HG02973 (cell line): ENCODE measurements around the gene SLC22A5.
"Not testable (repeated sequence)": the region's sequence is repeated elsewhere in the genome, so short reads cannot be mapped to it uniquely, and the experiment has no call there.

Source experiments
- ATAC-seq: cut with Tn5 transposase; IDR thresholded peaks from one replicate; pipeline ENCODE4 v1.9.1; 2021; ENCODE audit warnings: moderate library complexity; ENCODE audit not compliant: unreplicated experiment

SLC22A5 gene

GRCh38 chr5:132411304-132412013 lies 41.9 kb downstream of the SLC22A5 start:
- ATAC-seq: no peak

DNA sequence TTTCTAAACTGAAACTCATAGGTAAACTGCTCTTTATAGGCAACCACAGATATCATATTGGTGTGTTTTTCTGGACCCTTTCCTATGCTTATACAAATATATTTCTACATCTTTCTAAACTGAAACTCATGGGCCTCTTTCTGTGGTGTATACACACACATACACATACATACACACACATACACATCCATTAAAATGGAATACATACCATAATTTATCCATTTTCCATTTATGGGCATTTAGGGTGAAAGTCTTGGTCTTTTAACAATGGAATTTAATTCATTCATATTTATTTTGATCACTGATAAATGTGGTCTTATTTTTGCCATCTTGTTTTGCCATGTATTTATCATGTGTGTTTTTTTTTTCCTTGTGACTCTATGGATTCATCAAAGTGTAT lies 44.1 kb downstream of the SLC22A5 start:
- no peak for ATAC-seq

DNA sequence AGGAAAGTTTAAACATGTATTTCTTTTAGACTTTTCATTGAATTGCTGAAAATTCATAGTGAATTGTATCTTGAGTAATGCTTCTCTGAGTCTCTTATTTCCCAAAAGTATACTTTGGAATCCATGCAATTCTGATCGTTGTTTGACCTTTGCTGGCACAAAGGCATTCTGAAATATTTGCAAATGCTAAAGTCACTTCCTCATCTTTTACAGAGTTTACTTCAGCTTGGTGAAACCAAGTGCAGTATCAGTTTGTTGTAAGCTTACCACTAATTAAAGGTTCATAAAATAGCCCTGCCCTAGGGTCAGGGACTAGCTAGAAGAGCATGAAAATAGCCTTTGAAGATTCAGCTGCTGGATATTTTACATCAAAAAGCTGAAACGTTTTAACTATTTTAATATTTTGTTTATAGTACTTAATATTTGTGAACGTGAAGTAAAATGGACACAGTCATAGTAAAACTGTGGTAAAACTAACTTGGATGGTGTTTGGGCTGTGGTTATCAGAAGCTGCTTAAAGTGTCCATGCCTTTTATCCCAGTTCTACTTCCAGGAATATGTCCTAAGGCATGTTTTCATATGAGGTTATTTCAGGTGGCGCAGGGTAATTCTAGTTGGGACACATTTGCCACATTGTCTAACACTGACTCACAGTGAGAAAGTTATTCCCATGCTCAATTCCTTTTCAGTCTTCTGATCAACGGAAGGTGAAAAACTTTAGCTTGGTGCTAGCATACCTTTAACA lies 45.3 kb downstream of the SLC22A5 start:
- no peak for ATAC-seq

- ATAC-seq: not testable (repeated sequence)
Observed at GRCh38 chr5:132415516-132415915, 46.0 kb downstream of the SLC22A5 start.

- no peak for ATAC-seq
Observed at GRCh38 chr5:132416306-132417009, 46.9 kb downstream of the SLC22A5 start.

DNA sequence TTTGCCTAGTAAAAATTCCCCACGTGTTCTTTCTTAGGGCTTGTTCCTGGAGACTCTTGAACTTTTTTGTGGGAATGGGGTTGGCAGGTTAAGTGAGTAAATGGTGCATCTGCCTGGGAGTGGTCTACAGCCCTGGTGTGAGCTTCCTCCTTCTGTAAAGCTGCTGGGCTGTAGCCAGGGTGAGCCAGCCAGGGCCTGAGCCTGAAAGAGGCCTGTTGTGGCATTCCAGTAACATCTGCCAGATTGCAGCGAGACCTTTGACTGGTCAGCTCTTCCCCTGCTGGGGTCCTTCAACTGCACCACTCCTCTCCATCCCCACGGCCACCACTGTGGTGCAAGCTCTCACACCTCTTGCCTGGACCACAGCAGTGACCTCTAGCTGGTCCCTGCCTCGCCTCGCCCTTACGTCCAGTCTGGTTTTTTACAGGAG lies 47.5 kb downstream of the SLC22A5 start:
- ATAC-seq: no peak

GRCh38 chr5:132417461-132417860 lies 48.0 kb downstream of the SLC22A5 start:
- ATAC-seq: no peak

DNA sequence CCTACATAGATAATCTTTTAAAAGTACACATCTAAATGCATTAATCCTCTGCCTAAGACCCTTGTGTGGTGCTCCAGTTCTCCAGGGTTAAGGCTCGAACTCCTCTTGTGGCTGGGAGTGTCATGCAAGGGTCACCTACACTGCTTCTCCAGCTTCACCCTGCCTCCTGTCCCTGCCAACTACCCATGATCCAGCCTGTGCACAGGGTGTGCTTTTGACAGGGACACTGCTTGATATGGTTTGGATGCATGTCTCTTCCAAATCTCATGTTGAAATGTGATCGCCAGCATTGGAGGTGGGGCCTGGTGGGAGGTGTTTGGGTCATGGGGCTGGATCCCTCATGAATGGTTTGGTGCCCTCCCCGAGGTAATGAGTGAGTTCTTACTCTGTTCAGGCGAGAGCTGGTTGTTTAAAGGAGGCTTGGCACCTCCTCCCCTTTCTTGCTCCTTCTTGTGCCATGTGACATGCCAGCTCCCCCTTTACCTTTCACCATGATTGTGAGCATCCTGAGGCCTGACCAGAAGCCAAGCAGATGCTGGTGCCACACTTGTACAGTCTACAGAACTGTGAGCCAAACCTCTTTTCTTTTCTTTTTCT lies 48.5 kb downstream of the SLC22A5 start:
- ATAC-seq: no peak

DNA sequence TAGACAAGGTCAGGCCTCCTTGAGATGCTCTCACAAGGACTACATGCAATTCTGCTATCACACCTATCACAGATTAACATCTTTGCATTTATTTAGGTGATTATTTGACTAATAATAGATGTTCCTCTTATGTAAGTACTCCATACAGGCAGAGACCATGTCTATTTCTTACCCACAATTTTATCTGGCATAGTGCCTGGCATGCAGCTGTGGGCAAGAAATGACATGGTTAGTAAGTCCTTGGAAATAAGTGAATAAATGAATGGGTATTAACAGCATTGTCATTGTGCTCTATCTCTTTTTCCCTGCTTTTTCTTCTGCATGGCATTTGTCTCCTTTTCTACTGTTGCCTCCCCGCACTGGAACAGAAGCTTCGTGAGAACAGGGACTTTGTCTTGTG lies 49.4 kb downstream of the SLC22A5 start:
- no peak for ATAC-seq

GRCh38 chr5:132419502-132420468 lies 50.3 kb downstream of the SLC22A5 start:
- peak; percentile 33 for ATAC-seq

GRCh38 chr5:132420706-132421272 lies 51.3 kb downstream of the SLC22A5 start:
- no peak for ATAC-seq

DNA sequence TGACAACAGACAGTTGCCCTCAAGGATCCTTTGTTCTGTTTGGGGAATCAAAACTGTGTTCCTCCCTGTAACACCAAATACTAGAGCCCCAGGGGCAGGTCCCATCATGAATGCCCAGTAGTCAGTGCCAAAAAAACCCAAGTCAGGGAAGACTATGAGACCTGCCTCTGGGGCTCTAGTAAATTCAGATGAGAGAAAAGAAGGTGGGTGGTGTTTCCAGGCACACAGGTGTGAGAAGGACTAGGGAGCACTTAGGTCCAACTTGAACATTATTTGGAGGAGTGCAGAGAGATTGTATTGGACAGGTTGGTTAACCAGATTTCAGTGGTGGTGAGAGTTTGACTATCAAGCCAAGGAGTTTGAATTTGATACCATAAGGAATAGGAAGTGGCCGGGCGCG lies 52.0 kb downstream of the SLC22A5 start:
- ATAC-seq: no peak

GRCh38 chr5:132422720-132423437 lies 53.4 kb downstream of the SLC22A5 start:
- ATAC-seq: peak; percentile 28

DNA sequence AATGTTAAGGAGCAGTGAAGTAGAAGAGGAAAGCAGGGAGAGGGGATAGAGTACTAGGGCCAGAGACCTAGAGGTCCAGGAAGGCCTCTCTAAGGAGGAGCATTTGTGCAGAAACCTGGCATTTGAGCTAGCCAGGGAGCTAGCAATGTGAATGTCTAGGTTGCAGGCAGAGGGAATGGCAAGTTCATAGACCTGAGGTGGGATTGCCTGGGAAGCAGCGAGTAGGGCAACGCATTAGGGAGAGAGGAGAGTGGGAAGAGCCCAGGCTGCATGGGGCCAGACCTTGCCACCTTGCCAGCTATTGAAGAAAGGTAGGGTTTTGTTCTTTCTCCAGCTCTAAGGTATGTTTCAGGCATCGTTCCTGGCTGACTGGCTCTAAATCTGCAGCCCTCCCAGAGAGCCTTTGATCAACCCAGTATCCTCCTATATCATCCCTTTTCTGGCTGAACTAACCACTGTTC lies 54.0 kb downstream of the SLC22A5 start:
- no peak for ATAC-seq

- ATAC-seq: no peak
Observed at GRCh38 chr5:132424167-132424880, 54.8 kb downstream of the SLC22A5 start.

GRCh38 chr5:132425009-132425937 lies 55.8 kb downstream of the SLC22A5 start:
- ATAC-seq: peak; percentile 43

DNA sequence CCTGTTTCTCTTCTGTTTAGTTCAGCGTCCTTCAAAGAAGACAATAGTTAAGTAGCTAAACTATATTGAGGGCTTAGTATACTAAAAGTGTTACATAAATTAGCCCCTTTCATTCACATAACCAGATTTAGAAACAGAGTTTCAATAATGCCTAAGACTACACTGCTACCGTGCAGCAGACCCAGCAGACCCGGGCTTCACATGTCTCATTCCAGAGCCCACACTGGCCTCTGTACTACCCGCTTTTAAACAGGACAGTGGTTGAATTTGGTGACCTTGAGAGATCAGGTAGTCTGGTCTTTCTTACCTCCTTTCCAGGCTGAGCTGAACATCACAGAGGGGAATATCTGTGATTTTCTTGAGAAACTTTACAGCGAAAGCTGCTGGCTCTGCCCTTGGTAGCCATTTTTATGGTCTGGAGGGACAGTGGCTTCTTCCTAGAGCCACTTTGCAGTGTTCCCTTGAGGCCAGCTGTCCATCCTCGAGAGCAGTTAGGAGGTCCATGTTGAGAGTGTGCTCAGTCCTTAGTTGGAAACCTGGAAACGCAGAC lies 56.5 kb downstream of the SLC22A5 start:
- no peak for ATAC-seq
